GM23338 (cell line): ENCODE results near the gene ERC1. TPM values are rescaled to one million over a fixed set of nuclear protein-coding genes. Genes with fewer than 3 reads are reported as not detected.

Source experiments
- ATAC-seq: fragments of 200-7000 bp; cut with Tn5 transposase; 3 replicates; pipeline ENCODE4 v1.9.1; 2020
- DNase-seq: peaks from one replicate; pipeline ENCODE4 v3.0.0-alpha.2; 2015; ENCODE audit warnings: low spot score
- H2AFZ ChIP-seq: fragments of 200-600 bp; sonication (generic); 2 replicates; pipeline ENCODE4 v1.8.0; 2016; ENCODE audit warnings: antibody characterized with exemption, mild to moderate bottlenecking, moderate library complexity
- H3F3A ChIP-seq: fragments of 200-600 bp; sonication (generic); replicated peaks from 2 replicates; pipeline ENCODE4 v1.8.0; 2017; ENCODE audit warnings: antibody characterized with exemption, mixed run types, low read depth
- H3K27ac ChIP-seq: fragments of 200-600 bp; sonication (generic); 2 replicates; pipeline ENCODE4 v1.6.1; 2016; ENCODE audit warnings: low read depth
- H3K27me3 ChIP-seq: fragments of 200-600 bp; sonication (generic); 2 replicates; pipeline ENCODE4 v1.8.0; 2016; ENCODE audit warnings: mild to moderate bottlenecking, mixed run types, moderate library complexity; ENCODE audit not compliant: insufficient read depth
- H3K36me3 ChIP-seq: fragments of 200-600 bp; sonication (generic); 2 replicates; pipeline ENCODE4 v1.8.0; 2016; ENCODE audit warnings: mild to moderate bottlenecking; ENCODE audit not compliant: insufficient read depth
- H3K4me1 ChIP-seq: fragments of 200-600 bp; sonication (generic); 2 replicates; pipeline ENCODE4 v1.8.0; 2016; ENCODE audit warnings: mild to moderate bottlenecking, moderate library complexity; ENCODE audit not compliant: insufficient read depth
- H3K4me2 ChIP-seq: fragments of 200-600 bp; sonication (generic); 2 replicates; pipeline ENCODE4 v1.7.1; 2017; ENCODE audit warnings: mixed run types
- H3K4me3 ChIP-seq: fragments of 200-600 bp; sonication (generic); 2 replicates; pipeline ENCODE4 v1.6.1; 2016; ENCODE audit warnings: mixed run types
- H3K79me2 ChIP-seq: fragments of 200-600 bp; sonication (generic); replicated peaks from 2 replicates; pipeline ENCODE4 v1.8.0; 2017; ENCODE audit warnings: mild to moderate bottlenecking; ENCODE audit not compliant: insufficient read depth
- H3K9me2 ChIP-seq: fragments of 200-600 bp; sonication (generic); 2 replicates; pipeline ENCODE4 v1.8.0; 2017; ENCODE audit not compliant: insufficient read depth
- H4K20me1 ChIP-seq: fragments of 200-600 bp; sonication (generic); replicated peaks from 2 replicates; pipeline ENCODE4 v1.8.0; 2017; ENCODE audit warnings: mild to moderate bottlenecking; ENCODE audit not compliant: insufficient read depth
- H3K27ac Mint-ChIP-seq: 2 replicates; pipeline ENCODE4 v1.8.0; 2020; ENCODE audit warnings: inconsistent platforms, mild to moderate bottlenecking, moderate library complexity, mixed read lengths
- H3K27me3 Mint-ChIP-seq: 3 replicates; pipeline ENCODE4 v1.8.0; 2022; ENCODE audit warnings: low read depth, mild to moderate bottlenecking, moderate library complexity, mixed read lengths, inconsistent platforms; ENCODE audit not compliant: insufficient read depth, poor library complexity
- H3K36me3 Mint-ChIP-seq: 3 replicates; pipeline ENCODE4 v1.8.0; 2021; ENCODE audit warnings: low read depth, mild to moderate bottlenecking, inconsistent platforms, moderate library complexity, mixed read lengths
- H3K4me1 Mint-ChIP-seq: 3 replicates; pipeline ENCODE4 v1.8.0; 2020; ENCODE audit warnings: mild to moderate bottlenecking, inconsistent platforms, mixed read lengths
- H3K4me3 Mint-ChIP-seq: 3 replicates; pipeline ENCODE4 v1.8.0; 2021; ENCODE audit warnings: moderate library complexity, mild to moderate bottlenecking, inconsistent platforms, mixed read lengths
- H3K9me3 Mint-ChIP-seq: 3 replicates; pipeline ENCODE4 v1.8.0; 2020; ENCODE audit warnings: moderate library complexity, mild to moderate bottlenecking, inconsistent platforms, mixed read lengths
- CREB1 ChIP-seq: fragments of 250-450 bp; sonication (Bioruptor Pico); IDR thresholded peaks from 2 replicates; pipeline ENCODE4 v1.5.0; 2020; ENCODE audit warnings: low read depth, mild to moderate bottlenecking, moderate library complexity
- EZH2phosphoT487 ChIP-seq: fragments of 200-600 bp; sonication (generic); IDR thresholded peaks from one replicate; pipeline ENCODE4 v1.8.1; 2018; ENCODE audit warnings: antibody characterized with exemption; ENCODE audit not compliant: unreplicated experiment
- JUNB ChIP-seq: IDR thresholded peaks from one replicate; pipeline ENCODE4 v1.6.1; 2016; ENCODE audit warnings: antibody characterized with exemption; ENCODE audit not compliant: unreplicated experiment
- POLR2AphosphoS5 ChIP-seq: IDR thresholded peaks from 2 replicates; pipeline ENCODE4 v1.6.1; 2016; ENCODE audit warnings: antibody characterized with exemption, low read depth
- STAT1 ChIP-seq: IDR thresholded peaks from one replicate; pipeline ENCODE4 v1.6.1; 2016; ENCODE audit warnings: antibody characterized with exemption; ENCODE audit not compliant: unreplicated experiment
- ZNF114 ChIP-seq: fragments of 250-450 bp; sonication (Bioruptor Pico); IDR thresholded peaks from 2 replicates; pipeline ENCODE4 v1.5.0; 2020; ENCODE audit warnings: mild to moderate bottlenecking, moderate library complexity
- ZNF331 ChIP-seq: fragments of 250-450 bp; sonication (Bioruptor Pico); IDR thresholded peaks from 2 replicates; pipeline ENCODE4 v1.5.0; 2020; ENCODE audit warnings: low read depth, mild to moderate bottlenecking, moderate library complexity
- polyA plus RNA-seq: library from polyadenylated mRNA; unstranded; fragments of >200 nt; fragmentation: Nextera tagmentation; extraction: Ambion mirVana; gene quantifications from 2 replicates; pipeline ENCODE4 v1.2.1, GENCODE V29; 2016
- total RNA-seq: library from RNA; depleted of rRNA; stranded (reverse); fragments of >200 nt; shearing (Covaris generic); gene quantifications from 2 replicates; pipeline ENCODE4 v1.2.3, GENCODE V29; 2014
- TF ChIP-seq, protein P1 (sequence below), 2 experiments: fragments of 200-600 bp in 1 of 2; sonication (generic) in 1 of 2; conservative IDR thresholded peaks; 2 replicates each; pipeline versions ENCODE4 v1.5.1 to v1.6.1; 2016 to 2017; ENCODE audit warnings: antibody characterized with exemption in 2 of 2, low read depth in 2 of 2, mild to moderate bottlenecking in 2 of 2, moderate library complexity in 1 of 2
- TF ChIP-seq, protein P2 (sequence below): IDR thresholded peaks from one replicate; pipeline ENCODE4 v1.6.1; 2018; ENCODE audit warnings: antibody characterized with exemption; ENCODE audit not compliant: unreplicated experiment
- TF ChIP-seq, protein P3 (sequence below): IDR thresholded peaks from 2 replicates; pipeline ENCODE4 v1.6.1; 2016; ENCODE audit warnings: antibody characterized with exemption

Gene ERC1
- total and polyA plus RNA-seq, 2 experiments from 2014 or later, result 28.1 to 35.3 TPM

DNA sequence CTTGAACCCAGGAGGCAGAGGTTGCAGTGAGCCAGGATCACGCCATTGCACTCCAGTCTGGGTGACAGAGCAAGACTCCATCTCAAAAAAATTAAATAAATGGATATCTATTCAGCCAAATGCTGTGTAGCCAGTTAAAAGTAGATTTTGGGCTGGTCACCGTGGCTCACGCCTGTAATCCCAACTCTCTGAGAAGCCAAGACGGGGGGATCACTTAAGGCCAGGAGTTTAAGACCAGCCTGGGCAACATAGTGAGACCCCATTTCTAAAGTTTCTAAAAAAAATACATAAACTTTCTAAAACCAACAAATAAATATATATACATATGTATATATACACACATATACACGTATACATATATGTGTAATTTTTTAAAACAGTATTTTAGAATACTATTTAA is 414.6 kb downstream of the ERC1 start (continued):
- TF ChIP-seq CREB1 (no peak), ZNF331 (CRISPR knock-in tag) (no peak), EZH2phosphoT487 (no peak)

DNA sequence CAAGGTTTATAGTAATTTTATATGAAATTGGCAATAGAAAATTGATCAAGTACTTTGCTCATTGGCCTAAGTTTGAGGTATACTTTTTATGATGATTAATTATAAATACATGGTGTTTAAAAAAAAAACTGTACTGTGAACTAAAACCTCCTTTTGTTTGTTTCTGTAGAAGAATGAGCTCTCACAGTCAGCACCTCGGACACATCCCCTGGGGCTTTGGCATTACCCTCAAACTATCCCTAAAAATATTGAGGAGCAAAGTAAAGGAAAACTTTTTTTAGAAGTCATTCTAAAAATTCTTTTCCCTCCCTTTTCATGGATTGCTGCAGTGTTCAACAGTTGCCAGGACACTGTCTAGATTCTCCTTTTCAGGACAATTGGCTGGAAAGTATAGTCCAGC is 419.8 kb downstream of the ERC1 start:
- Histone ChIP-seq H3K9me2 (no peaks in the 10 kb centered on the region), H3K27ac (no peak overlapping the region), H3K4me2 (no peak overlapping the region), H3F3A (no peaks in the 10 kb centered on the region), H3K79me2 (no peaks in the 10 kb centered on the region), H3K4me1 (no peaks in the 10 kb centered on the region), H3K36me3 (no peaks in the 10 kb centered on the region), H2AFZ (no peak overlapping the region), H3K27me3 (no peaks in the 10 kb centered on the region), H4K20me1 (no peaks in the 10 kb centered on the region), H3K4me3 (no peak overlapping the region)
- Mint-ChIP-seq H3K9me3 (no peaks in the 10 kb centered on the region; the same call in 2 of the 3 replicates), H3K4me1 (0 out of 3 replicates have a peak, but pooled peaks cover 3% of the 10 kb centered on the region), H3K27ac (no peak overlapping the region), H3K27me3 (no peaks in the 10 kb centered on the region), H3K4me3 (no peak overlapping the region), H3K36me3 (no peaks in the 10 kb centered on the region)
- TF ChIP-seq, protein P1, sequence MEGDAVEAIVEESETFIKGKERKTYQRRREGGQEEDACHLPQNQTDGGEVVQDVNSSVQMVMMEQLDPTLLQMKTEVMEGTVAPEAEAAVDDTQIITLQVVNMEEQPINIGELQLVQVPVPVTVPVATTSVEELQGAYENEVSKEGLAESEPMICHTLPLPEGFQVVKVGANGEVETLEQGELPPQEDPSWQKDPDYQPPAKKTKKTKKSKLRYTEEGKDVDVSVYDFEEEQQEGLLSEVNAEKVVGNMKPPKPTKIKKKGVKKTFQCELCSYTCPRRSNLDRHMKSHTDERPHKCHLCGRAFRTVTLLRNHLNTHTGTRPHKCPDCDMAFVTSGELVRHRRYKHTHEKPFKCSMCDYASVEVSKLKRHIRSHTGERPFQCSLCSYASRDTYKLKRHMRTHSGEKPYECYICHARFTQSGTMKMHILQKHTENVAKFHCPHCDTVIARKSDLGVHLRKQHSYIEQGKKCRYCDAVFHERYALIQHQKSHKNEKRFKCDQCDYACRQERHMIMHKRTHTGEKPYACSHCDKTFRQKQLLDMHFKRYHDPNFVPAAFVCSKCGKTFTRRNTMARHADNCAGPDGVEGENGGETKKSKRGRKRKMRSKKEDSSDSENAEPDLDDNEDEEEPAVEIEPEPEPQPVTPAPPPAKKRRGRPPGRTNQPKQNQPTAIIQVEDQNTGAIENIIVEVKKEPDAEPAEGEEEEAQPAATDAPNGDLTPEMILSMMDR (conservative IDR thresholded peaks at IDR 0.05; ENCODE audit: low read depth in 2 of 2), result no peak
- TF ChIP-seq POLR2AphosphoS5 (no peak), JUNB (no peak)
- TF ChIP-seq, protein P2, sequence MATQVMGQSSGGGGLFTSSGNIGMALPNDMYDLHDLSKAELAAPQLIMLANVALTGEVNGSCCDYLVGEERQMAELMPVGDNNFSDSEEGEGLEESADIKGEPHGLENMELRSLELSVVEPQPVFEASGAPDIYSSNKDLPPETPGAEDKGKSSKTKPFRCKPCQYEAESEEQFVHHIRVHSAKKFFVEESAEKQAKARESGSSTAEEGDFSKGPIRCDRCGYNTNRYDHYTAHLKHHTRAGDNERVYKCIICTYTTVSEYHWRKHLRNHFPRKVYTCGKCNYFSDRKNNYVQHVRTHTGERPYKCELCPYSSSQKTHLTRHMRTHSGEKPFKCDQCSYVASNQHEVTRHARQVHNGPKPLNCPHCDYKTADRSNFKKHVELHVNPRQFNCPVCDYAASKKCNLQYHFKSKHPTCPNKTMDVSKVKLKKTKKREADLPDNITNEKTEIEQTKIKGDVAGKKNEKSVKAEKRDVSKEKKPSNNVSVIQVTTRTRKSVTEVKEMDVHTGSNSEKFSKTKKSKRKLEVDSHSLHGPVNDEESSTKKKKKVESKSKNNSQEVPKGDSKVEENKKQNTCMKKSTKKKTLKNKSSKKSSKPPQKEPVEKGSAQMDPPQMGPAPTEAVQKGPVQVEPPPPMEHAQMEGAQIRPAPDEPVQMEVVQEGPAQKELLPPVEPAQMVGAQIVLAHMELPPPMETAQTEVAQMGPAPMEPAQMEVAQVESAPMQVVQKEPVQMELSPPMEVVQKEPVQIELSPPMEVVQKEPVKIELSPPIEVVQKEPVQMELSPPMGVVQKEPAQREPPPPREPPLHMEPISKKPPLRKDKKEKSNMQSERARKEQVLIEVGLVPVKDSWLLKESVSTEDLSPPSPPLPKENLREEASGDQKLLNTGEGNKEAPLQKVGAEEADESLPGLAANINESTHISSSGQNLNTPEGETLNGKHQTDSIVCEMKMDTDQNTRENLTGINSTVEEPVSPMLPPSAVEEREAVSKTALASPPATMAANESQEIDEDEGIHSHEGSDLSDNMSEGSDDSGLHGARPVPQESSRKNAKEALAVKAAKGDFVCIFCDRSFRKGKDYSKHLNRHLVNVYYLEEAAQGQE, result peak; percentile 49
- DNase-seq, result no peak
- no peak for ATAC-seq

DNA sequence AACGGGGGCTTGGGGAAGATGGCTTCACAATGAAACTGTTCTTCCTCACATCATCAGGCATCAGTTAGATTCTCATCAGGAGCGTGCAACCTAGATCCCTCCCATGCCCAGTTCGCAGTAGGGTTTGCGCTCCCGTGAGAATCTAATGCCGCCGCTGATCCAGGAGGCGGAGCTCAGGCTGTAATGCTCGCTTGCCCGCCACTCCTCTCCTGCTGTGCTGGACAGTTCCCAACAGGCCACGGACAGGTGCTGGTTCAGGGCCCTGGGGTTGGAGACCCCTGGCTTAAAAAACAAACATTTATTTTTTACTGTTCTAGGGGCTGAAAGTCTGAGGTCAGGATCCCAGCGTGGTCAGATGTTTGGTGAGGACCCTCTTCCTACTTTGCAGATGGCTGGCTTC is 422.9 kb downstream of the ERC1 start:
- Histone ChIP-seq H3K79me2 (no peaks in the 10 kb centered on the region), H3K4me1 (peaks cover 6% of the 10 kb centered on the region), H3K4me2 (no peak overlapping the region), H3F3A (no peaks in the 10 kb centered on the region), H3K9me2 (no peaks in the 10 kb centered on the region), H3K4me3 (no peak overlapping the region), H2AFZ (no peak overlapping the region), H3K36me3 (no peaks in the 10 kb centered on the region), H3K27me3 (peaks cover 13% of the 10 kb centered on the region), H4K20me1 (no peaks in the 10 kb centered on the region; the same call in 1 of the 2 replicates), H3K27ac (no peak overlapping the region)
- Mint-ChIP-seq H3K4me1 (peaks cover 10% of the 10 kb centered on the region), H3K4me3 (no peak overlapping the region), H3K9me3 (no peaks in the 10 kb centered on the region; the same call in 2 of the 3 replicates), H3K27me3 (peaks cover 8% of the 10 kb centered on the region), H3K27ac (no peak overlapping the region), H3K36me3 (no peaks in the 10 kb centered on the region)
- DNase-seq, result peak; percentile 33
- TF ChIP-seq, protein P2, result peak; percentile 72
- TF ChIP-seq JUNB, result no peak
- TF ChIP-seq, protein P3, sequence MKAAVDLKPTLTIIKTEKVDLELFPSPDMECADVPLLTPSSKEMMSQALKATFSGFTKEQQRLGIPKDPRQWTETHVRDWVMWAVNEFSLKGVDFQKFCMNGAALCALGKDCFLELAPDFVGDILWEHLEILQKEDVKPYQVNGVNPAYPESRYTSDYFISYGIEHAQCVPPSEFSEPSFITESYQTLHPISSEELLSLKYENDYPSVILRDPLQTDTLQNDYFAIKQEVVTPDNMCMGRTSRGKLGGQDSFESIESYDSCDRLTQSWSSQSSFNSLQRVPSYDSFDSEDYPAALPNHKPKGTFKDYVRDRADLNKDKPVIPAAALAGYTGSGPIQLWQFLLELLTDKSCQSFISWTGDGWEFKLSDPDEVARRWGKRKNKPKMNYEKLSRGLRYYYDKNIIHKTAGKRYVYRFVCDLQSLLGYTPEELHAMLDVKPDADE, result no peak
- TF ChIP-seq ZNF331 (CRISPR knock-in tag), result no peak
- TF ChIP-seq STAT1, result no peak
- no peak for TF ChIP-seq POLR2AphosphoS5
- no peak for TF ChIP-seq EZH2phosphoT487
- TF ChIP-seq CREB1, result no peak
- no peak for TF ChIP-seq ZNF114
- peak; percentile 67; the same call in 2 of the 3 replicates for ATAC-seq
